PC-3 (cell line): ENCODE data around the gene SEC24B.

Source experiments
- CTCF ChIP-seq: fragments of 300-600 bp; sonication (generic); conservative IDR thresholded peaks from 2 replicates; pipeline ENCODE4 v1.5.1; 2017; ENCODE audit warnings: antibody characterized with exemption, low read depth, mild to moderate bottlenecking, low read length
- EZH2 ChIP-seq: fragments of 300-600 bp; sonication (generic); IDR thresholded peaks from one replicate; pipeline ENCODE4 v1.6.1; 2017; ENCODE audit warnings: antibody characterized with exemption, mild to moderate bottlenecking, low read length; ENCODE audit not compliant: unreplicated experiment
- EZH2phosphoT487 ChIP-seq: fragments of 300-600 bp; sonication (generic); IDR thresholded peaks from 2 replicates; pipeline ENCODE4 v1.6.1; 2018; ENCODE audit warnings: mild to moderate bottlenecking, antibody characterized with exemption, low read length, borderline replicate concordance

- TF ChIP-seq CTCF (no peak), EZH2phosphoT487 (no peak), EZH2 (no peak)
Measured at GRCh38 chr4:109497511-109497910, 63.9 kb downstream of the SEC24B start.
